Measurements from ENCODE around the gene ADAMTS14.

Gene ADAMTS14

DNA sequence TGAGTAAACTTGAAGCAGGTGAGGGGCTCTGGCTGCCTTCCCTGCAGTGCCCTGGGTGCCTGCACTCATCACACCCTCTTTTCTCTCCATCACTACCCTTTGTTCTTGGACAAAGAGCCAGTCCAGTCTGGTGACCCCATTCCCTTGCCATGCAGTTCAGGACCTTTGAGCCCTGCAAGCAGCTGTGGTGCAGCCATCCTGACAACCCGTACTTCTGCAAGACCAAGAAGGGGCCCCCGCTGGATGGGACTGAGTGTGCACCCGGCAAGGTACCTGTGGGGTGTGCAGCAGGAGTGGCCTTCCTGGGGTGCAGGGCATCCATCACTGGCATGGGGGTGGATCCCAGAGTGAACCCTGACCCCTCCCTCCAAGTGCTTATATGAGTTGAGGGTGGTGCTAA is 64.2 kb downstream of the ADAMTS14 start:
- no peak for DNase-seq

DNA sequence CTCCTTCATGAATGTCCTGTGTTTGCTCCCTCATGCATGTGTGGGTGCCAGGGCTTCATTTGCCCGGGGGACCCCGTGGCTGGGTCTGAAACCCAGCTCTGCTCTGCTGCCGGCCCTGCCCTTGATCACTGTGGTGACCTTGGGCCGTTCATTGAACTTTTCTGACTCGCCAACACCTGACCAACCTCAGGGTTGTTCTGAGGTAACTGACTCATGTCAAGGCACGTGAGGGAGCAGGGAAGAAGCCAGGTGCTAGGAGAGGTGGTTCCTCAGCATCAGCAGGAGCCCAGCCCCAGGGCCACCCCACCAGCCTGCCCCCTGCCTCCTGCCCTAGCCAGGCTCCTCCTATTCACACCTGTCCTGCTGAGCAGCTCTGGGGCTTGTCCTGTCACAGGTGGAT is 64.9 kb downstream of the ADAMTS14 start:
- no peak for DNase-seq

DNA sequence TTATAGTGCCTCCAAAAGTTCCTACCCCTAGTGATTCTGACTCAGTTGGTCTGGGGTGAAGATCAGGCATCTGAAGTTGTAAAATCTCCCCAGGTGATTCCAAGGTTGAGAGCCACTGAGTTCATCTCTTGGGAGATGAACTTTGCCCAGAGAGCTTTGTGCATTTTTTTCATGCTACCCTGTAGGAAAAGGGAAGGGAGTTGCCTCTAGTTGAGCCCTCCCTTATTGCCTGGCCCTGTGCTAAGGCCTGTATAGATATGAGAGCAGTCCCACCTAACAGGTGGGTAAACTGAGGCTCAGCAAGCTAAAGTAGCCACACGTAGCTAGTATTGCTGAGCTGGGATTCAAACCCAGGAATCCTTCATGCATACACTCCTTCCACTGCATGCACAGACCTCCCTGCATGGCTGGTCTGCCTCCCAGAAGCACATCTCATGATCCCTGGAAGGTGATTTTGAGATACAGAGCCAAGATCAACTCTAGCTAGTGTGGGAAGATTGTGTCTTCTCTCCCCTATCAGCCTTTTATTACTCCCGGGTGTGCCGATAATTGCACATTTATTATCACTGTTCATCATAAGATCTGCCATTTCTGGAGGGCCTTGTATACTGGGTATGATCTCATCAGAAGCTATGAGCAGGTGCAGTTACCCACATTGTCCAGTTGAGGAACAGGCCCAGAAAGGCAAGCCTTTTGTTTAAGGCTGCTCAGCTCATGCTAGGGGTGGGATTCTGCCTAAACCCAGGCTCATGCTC is 65.9 kb downstream of the ADAMTS14 start:
- DNase-seq, result no peak

DNA sequence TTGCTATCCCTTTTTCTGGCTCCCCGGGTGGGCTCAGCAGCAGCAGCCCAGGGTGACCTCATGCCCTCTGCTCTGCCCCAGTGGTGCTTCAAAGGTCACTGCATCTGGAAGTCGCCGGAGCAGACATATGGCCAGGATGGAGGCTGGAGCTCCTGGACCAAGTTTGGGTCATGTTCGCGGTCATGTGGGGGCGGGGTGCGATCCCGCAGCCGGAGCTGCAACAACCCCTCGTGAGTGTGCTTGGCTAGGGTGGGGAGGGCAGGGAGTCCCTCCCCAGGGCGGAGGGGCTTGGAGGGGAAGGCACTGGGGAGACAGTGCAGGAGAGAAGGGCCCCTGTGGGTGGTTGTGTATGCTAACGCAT is 66.4 kb downstream of the ADAMTS14 start:
- no peak for DNase-seq

DNA sequence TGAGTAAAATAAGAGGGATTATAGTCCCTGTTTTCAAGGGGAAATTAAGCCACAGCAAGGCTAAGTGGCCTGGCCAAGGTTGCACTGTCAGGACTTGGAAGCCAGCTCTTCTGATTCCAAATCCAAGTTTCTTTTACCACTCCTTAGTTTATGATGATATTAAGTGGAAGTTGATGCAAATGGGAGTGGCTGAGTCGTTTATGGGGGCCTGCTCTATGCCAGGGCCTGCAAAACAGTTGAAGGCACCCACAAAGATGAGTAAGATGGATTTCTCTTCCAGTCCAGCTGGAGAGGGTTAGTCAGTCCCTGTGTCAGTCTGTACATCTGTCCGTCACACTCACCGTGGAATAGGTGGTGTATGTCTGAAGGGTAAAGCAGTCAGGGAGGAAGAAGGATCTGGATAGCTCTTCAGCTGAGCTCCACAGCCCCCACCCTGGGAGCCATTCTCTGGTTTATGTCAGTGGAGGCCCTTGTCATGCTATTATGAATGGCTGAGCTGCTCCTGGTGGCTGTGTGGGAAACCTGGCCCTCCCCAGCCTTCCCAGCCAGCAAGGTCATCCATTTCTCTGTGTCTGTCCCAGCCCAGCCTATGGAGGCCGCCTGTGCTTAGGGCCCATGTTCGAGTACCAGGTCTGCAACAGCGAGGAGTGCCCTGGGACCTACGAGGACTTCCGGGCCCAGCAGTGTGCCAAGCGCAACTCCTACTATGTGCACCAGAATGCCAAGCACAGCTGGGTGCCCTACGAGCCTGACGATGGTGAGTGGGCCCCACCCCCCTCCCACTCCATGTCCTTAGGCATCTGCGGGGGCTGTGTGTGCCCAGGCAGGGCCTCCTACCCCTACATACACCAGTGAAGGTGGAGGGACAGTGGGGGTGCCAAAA is 68.3 kb downstream of the ADAMTS14 start:
- DNase-seq, result no peak

DNA sequence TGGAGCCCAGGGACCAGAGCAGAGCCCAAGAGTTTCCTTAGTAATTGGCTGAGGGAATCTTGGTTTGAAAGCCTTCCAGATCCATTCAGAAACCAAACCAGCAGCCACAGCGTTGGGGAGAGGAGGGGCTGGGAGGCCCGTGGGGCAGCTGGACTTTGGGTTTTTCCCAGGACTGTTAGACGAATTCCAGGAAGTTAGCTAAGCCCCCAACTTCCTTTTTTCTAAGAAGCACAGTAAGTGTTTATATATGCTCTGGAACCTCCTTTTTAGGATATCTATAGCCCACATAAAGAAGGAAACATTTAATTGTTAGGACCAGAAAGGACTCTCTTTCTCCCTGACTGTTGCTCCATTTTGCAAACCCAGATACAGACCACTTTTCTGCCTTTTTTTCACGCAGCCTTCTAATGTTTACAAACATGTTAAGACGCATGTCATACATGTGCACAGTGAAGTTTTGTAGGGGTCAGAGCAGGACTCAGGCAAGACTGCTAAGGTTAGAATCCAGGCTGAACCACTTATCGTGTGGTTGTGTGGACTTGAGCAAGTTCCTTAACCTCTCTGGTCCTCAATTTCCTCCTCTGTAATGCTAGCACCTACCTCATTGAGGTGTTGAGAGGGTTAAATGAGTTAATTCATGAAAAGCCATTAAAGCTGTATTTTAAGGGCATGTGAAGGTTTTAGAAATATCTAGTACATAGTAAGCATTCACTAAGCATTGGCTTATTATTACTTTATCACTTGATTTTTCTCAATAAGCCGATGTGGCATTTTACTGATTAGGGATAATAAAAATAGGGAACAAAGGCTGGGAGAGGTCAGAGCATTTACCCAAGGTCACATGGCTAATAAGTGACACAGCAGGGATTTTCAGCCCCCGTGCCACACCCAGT is 70.5 kb downstream of the ADAMTS14 start:
- peak; percentile 56 for DNase-seq

DNA sequence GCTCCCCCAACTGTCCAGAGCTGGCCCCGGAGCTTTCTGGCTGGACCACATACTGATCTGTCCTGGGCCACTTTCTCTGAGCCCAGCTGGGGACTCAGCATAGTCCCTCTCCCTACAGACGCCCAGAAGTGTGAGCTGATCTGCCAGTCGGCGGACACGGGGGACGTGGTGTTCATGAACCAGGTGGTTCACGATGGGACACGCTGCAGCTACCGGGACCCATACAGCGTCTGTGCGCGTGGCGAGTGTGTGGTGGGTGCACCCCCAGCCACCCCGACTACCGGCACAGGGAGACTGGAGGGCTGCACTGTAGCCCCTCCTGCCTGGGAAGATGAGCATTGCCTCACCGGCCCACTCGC is 71.1 kb downstream of the ADAMTS14 start:
- no peak for DNase-seq

DNA sequence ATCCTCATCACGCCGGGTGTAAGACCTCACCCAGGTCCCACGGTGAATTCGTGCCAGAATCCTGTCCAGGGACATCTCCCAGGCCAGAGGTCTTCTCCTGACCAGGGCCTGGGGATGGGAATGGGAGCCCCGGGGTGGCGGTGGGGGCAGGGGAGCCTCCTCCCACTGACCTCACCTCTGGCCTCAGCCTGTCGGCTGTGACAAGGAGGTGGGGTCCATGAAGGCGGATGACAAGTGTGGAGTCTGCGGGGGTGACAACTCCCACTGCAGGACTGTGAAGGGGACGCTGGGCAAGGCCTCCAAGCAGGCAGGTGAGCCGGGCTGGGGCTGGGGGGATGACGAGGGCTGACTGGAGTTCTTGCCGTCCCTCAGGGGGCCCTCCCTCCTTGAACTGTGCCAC is 71.6 kb downstream of the ADAMTS14 start:
- DNase-seq, result no peak

DNA sequence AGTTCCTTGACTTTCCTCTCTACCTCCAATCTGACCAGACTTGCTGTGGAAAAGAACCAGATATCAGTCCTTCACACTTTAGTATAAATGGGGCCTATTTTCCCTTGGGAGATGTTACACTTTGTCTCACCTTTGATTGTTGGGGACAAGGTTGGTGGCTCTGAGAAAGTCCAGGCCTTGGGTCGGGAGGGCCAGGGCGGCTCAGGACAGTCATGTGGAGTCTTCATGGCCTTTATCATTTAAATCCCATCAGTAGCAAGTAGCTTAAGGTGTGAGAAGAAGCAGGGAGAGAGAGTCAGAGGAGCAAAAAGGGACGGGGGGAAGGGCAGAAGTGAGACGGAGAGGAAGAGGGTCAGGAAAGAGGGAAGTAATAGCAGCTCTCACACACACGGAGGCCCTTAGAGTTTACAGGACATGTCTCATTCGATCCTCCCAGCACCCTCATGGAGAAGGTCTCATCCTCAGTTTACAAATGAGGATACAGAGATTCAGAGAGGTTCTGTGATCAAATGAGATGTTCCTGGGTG is 72.4 kb downstream of the ADAMTS14 start:
- DNase-seq, result no peak

DNA sequence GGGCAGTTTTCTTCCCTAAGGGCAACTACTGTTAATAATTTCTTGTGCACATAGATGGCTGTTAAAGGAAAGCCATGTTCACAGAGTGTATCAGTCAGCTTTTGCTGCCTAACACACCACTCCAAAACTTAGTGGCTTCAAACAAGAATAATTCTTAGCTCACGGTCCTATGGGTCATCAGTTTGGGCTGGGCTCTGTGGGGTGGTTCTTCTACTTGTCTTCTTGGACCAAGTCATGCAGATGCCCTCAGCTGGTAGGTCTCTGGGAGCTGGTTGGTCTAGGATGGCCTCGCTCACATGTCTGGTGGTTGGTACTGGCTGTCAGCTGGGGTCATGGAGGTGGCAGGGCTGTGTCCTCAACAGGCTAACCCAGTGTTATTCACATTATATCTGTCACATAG is 73.2 kb downstream of the ADAMTS14 start:
- no peak for DNase-seq

DNA sequence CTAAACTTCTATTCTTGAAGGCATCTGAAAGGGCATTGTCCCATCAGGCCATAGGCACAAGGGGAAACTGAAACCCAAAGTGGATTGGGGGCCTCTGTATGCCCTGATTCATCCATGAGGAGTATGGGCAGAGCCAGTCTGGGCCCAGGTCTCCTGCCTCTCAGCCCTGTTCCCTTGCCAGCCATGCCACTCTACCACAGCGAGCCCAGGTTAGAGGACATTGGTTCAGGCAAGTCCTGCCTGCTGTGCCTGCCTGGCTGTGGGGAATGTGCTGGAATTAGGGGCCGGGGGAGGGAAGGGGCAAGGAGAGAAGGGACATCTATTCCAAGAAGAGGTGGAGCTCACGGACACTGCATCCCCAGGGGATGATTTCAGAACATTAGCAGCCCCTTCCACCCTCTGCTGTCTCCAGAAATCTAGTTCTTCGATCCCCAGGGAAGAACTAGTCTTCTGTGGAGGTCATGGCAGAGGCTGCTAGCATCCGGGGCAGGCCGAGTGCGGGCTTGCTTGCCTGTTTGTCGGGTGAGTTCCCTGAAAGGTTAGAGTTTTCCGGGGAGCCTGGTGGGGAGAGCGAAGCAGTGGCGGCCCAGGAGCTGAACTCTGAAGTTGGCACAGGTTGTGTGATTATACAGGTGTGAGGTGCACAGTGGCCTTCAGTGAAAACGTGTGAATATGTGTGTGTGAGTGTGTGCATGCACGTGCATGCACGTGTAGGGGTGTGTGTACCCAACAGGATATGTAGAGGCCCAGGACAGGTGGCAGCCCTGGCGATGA is 75.1 kb downstream of the ADAMTS14 start:
- no peak for DNase-seq

DNA sequence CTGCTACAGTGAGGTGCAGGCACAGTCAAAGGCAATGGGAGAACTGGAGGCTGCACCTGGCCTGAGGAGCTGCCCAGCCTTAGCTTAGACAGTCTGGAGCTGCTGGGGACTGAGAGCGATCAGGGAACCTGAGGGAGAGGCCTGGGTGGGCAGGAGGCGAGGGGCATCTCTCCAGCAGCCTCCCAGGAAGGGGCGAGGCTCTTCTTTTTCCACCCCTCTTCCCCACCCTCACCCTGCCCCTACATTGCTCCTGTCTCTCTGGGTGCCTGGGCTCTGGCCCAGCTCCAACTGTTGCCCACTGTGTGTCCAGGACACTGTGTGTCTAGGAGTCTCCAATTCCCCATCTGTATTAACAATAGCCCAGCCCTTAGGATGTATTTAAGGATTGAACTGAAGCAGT is 76.0 kb downstream of the ADAMTS14 start:
- DNase-seq, result no peak

DNA sequence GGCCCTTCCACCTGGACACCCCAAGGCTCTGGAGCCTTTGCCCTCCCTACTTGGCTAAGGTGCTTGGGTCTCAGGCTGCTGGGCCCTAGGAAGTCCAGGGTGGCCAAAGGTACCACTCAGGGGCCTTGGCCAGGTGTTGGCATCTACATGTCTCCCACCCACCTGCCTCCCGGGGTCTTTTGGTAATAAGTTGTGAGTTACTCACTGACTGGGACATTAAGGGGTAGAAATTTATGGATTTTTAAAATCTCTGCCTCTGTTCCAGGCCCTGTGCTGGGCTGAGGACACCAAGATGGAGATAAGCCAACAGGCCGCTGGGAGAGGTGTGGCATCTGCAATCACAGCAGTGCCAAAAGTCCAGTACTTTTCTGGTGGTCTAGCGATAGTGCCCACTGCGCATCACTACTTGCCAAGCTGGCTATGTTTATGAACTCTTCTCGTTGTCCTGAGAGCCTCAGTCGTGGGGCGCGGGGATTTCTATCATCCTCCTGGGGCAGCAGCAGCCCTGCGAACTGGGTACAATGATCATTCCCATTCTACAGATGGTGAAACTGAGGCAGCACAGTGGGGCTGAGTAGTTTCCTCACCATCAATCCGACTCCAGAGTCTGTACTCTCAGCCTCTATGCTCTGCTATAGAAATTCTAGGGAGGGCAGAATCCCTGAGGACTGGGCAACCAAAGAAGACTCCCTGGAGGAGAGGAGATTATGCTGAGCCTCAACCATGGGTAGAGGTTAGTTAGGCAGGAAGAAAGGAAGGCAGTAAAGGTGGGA is 76.7 kb downstream of the ADAMTS14 start:
- no peak for DNase-seq

DNA sequence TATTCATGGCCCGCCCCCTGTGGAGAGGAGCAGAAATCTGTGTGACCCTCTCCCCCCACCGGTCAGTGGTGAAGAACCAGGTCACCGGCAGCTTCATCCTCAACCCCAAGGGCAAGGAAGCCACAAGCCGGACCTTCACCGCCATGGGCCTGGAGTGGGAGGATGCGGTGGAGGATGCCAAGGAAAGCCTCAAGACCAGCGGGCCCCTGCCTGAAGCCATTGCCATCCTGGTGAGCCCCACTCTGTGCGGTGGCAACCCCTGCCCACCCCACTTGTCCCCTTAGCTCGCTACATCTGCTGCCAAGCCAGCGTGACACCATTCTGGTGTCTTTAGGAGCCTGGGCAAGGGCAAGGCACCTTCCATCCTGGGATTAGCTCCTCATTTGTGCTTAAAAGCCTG is 77.5 kb downstream of the ADAMTS14 start:
- DNase-seq, result no peak

DNA sequence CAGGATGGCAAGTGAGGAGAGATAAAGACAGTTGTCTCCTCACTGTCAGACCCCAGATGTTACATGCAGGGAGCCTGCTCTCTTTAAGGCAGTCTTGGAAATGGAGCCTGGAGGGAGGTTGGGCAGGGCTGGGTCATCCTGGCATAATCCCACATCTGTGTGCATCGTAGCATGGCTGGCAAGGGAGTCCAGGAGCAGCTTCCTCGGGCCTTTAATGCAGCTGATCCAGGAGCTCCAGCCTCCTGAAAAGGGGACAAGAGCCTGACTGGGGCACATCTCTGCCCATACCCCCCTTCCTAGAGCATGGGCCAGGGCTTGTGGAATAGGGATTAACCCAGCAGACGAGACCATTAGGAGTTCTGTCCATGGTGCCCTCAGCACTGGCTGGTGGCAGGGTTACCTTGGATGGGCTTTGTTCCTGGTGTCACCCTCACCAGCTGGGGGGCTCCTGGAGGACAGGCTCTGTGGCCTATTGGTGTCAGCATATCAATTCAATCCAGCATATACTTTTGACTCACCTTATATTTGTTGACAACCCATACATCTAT is 77.9 kb downstream of the ADAMTS14 start:
- DNase-seq, result no peak

DNA sequence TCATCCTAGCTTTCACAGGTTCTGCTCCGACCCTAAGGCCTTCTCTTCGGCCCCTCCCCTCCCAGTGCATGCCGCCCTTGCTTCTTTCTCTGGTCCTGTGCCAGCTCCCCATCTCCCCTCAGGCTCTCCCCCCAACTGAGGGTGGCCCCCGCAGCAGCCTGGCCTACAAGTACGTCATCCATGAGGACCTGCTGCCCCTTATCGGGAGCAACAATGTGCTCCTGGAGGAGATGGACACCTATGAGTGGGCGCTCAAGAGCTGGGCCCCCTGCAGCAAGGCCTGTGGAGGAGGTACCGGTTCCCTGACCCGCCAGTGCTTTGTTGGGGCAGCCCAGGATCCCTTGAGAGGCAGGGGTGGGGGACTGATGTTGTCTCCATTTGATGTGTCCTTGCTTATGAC is 79.0 kb downstream of the ADAMTS14 start:
- DNase-seq, result no peak

DNA sequence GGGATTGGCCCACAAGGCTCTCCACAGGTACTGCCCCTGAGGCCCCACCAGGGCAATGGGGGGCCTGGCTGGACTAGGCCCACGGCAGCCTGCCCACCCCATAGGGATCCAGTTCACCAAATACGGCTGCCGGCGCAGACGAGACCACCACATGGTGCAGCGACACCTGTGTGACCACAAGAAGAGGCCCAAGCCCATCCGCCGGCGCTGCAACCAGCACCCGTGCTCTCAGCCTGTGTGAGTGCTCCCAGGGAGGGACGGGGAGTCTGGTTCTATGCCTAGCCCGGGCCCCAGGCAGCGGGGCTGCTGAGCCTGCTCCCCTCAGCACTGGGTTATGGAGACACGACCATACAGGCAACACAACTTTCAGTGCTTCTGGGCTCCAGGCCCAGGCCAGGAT is 79.7 kb downstream of the ADAMTS14 start:
- no peak for DNase-seq

DNA sequence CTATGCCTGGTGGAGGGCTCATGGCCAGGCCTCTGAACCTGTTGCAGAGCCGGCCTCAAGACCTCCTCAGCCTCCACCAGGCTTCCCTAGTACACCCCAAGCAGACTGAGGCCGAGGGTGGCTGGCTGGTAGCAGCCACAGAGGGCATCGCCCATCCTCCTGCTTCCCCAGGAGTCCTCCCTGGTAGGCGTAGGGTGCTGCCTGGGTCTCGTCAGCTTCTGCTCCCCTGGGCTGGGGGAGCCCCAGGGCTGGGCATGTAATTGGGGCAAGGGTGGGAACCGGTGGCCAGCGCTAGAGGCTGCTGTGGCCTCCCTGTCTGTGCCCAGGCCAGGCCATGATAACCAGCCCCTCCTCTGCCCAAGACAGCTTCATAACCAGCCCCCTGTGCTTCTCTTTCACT is 80.3 kb downstream of the ADAMTS14 start:
- no peak for DNase-seq

DNA sequence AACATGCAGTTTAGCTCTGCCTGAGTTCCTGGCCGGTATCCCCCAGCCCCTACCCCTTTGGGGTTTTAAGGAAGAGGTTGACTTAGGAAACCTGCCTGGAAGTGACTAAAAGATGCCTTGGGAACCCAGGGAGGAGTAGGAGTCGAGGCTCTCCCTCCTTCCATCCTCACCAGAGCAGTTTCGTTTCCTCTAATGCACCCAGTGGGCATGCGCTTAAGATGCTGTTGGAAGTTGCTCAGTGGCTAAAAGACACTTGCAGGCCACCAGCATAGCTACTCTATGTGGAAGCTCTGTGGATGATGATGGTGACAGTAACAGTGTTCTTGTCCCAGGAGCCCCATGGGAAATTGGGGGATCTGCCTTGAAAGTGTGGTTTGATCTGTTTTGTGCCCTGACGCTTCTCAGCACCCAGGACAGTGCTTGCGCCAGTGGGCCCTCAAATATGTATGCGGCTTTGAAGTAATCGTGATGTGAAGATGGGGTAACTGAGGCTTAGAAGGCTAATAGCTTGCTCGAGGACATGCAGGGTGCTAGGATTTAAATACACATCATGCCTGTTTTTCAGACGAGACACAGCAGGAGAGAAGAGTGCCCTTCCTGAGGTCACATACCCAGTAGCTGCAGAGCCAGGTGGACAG is 80.8 kb downstream of the ADAMTS14 start:
- no peak for DNase-seq

DNA sequence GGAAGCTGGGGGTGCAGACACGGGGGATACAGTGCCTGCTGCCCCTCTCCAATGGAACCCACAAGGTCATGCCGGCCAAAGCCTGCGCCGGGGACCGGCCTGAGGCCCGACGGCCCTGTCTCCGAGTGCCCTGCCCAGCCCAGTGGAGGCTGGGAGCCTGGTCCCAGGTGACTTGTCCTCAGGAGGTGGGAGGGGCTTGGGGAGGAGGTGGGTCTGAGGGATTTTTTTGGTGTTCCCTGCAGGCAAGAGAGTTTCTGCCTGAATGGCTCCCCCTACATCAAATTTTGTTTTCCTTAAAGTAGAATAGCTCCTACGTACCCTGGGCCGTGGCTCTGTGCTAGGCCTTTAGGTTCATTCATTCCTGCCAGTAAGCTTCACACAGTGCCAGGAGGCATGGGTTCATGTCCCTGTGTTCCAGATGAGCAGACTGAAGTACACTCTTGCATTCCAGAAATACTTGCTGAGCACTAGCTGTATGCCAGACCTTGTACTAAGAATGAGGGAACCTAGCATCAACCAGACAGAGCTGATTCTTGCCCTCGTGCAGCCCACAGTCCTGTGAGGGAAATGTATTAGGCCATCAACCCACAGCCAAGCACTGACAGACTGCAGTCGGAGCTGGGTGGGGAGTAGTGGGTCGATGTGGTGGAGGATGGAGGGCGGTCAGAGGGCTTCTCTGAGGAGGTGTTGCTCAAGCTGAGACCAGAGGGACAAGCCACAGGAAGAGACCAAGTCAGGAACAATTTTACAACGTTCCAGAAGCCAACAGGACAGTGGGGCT is 81.7 kb downstream of the ADAMTS14 start:
- DNase-seq, result no peak

All from HCEC 1CT (cell line).